HG03558 (cell line): ENCODE data around the gene DCLK3.
A peak's percentile ranks its signal among the peaks of the same experiment; 100 is the strongest.

Experiments
- ATAC-seq: cut with Tn5 transposase; IDR thresholded peaks from one replicate; pipeline ENCODE4 v1.9.1; 2021; ENCODE audit warnings: moderate number of reproducible peaks; ENCODE audit not compliant: unreplicated experiment; ENCODE audit errors: extremely low read depth

Gene DCLK3

DNA sequence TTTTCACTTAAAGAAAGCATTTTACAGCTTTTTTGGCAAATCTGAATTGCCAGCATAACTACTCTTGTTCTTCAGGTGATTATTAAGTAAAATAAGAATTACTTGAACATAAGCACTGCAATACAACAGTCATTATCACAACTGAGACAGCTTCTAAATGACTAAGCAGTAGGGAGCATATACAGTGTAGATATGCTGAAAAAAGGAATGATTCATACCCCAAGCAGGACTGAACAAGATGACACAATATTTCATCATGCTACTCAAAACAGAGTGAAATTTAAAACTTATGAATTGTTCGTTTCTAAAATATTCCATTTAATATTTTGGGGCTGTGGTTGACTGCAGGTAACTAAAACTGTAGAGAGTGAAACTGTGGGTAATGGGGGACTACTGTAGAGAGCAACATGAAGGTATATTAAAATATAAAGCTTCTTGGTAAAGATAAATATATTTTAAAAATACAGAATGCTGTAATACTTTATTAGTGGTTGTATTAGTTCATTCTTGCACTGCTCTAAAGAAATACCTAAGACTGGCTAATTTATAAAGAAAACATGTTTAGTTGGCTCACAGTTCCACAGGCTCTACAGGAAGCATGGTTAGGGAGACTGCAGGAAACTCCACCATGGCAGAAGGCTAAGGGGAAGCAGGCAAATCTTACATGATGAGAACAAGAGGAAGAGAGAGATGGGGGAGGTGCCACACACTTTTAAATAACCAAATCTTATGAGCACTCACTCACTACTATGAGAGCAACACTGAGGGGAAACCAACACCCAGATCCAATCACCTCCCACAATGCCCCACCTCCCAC lies 84.8 kb downstream of the DCLK3 start:
- ATAC-seq, result peak; percentile 60

DNA sequence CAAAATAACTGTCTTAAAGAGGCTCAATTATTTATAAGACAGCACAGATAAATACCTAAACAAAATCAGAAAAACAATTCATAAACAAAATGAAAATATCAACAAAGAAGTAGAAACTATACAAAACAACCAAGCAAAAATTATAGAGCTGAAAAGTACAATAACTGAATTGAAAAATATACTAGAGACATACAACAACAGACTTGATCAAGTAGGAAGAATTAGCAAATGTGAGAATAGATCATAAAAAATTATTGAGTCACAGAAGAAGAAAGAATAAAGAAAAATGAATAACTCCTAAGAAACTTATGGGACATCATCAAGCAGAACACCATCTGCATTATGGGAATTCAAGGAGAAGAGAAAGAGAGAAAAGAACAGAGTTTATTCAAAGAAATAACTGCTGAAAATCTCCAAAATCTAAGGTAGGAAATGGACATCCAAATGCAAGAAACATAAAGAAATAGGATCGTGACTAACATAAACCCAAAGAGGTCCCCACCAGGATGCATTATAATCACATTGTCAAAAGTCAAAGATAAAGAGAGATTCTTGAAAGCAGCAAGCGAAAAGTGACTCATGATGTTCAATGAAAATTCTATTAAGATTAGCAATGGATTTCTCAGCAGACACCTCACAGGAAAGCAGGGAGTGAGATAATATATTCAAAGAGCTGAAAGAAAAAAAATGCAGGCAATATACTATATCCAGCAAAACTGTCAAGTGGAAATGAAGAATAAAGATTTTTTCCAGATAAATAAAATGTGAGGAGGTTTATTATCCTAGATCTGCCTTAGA lies 85.9 kb downstream of the DCLK3 start:
- no peak for ATAC-seq

DNA sequence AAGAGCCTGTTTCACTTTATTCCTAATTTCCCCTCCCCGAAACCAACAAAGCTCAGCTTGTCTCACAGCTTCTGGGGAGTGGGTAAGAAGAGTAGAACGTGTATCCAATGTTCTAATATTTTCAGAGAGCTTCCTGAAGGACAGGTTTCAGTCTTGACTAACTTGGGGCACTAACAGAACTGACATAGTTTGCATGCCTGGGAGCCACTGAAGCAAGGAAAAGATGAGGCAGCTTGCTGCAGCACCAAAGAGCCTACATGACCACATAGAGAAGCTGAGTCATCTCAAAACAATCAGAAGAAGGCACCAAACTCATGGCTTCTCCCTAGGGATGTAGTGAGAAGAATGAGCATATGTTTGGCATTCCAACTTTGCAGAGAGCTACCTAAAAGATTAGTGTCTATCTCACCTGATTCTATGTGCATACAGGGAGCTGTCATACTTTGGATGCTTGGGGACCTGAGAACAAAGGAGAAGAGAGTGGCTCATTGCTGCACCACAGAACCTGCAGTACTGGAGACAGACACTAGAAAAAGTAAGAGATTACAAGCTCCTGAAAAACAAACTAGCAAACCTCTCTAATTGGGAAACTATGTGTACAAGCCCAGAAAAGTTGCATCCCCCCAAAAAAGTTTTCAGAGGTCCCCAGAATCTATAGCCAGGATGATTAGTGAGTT lies 86.9 kb downstream of the DCLK3 start:
- no peak for ATAC-seq

GRCh38 chr3:36674816-36675215 lies 89.5 kb downstream of the DCLK3 start:
- ATAC-seq, result no peak

- no peak for ATAC-seq
Measured at GRCh38 chr3:36669764-36670163, 94.6 kb downstream of the DCLK3 start.

DNA sequence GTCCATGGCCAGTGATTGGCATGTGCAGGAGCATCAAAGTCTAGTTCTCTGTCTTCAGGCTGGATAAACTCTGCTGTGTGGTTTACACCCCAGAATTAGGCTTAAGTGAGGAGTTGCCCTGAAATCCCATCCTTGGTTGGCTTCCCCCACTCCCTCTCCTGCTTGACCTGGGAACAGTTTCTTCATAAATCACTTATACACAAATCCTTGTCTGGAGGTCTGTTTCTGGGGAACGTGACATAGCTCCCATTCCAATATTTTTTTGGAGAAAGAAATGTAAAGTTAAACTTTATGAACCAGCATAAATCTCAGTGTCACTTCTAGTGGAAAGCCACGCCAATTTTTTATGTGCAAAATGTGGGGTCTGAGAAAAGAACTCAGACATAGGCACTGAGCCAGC lies 98.2 kb downstream of the DCLK3 start:
- no peak for ATAC-seq

DNA sequence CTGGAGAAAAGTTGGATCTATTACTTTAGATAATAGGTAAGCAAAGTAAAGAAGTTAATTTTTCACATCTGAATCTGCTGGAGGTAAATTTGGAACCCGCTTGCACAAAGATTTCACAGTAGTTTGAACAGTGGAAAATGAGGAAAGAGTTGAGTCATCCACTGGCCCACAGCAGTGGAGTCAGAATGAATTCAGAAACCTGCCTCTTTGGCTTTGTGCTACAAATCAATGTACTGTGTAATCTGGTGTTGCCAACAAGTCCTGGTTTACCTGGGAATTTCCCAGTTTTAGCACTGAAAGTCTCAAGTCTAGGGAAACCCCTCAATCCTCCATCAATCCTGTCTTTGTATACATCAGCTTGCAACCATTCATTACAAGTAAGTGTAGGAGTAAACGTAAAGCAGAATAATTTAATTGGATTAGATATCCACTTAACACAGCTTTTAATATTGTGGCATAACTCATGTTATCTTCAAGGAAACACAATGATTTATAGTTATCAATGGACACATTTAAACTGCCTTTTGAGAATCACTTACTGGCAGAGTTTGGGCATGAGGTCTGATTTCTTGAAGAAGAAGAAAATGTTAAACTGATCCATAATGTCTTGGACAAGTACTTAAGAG lies 100.6 kb downstream of the DCLK3 start:
- peak; percentile 61 for ATAC-seq

- ATAC-seq, result no peak
Measured at GRCh38 chr3:36662626-36663025, 101.7 kb downstream of the DCLK3 start.
